Skeletal muscle satellite cell (primary cell): ENCODE results near the gene ADRM1. TPM values are rescaled to one million over a fixed set of nuclear protein-coding genes. Genes with fewer than 3 reads are reported as not detected.

Experiments
- H3K27me3 ChIP-seq: 2 replicates; pipeline ENCODE4 v1.7.0; 2013; ENCODE audit warnings: low read length; ENCODE audit not compliant: control insufficient read depth, insufficient read depth
- H3K36me3 ChIP-seq: 2 replicates; pipeline ENCODE4 v1.7.0; 2013; ENCODE audit warnings: mild to moderate bottlenecking, control low read depth, low read length; ENCODE audit not compliant: insufficient read depth
- H3K4me1 ChIP-seq: 2 replicates; pipeline ENCODE4 v1.7.0; 2013; ENCODE audit warnings: low read length; ENCODE audit not compliant: control insufficient read depth, insufficient read depth
- H3K4me2 ChIP-seq: 2 replicates; pipeline ENCODE4 v1.7.0; 2013; ENCODE audit warnings: mild to moderate bottlenecking, low read length
- H3K4me3 ChIP-seq: 2 replicates; pipeline ENCODE4 v1.7.0; 2013; ENCODE audit warnings: low read length
- H3K9ac ChIP-seq: 2 replicates; pipeline ENCODE4 v1.7.0; 2013; ENCODE audit warnings: mild to moderate bottlenecking, low read depth, low read length, moderate library complexity
- H3K9me3 ChIP-seq: replicated peaks from 2 replicates; pipeline ENCODE4 v1.7.0; 2013; ENCODE audit warnings: mild to moderate bottlenecking, control low read depth, low read length
- total RNA-seq: library from RNA; depleted of rRNA; stranded (reverse); fragments of >200 nt; gene quantifications from 2 replicates; pipeline ENCODE4 v1.2.3, GENCODE V29; 2012; rRNA removed

Gene ADRM1
- 156 and 193 TPM in 2 replicates for total RNA-seq

- no peaks in the 10 kb centered on the region for H3K9me3 ChIP-seq
- peaks cover 35% of the 10 kb centered on the region for H3K36me3 ChIP-seq
Measured at GRCh38 chr20:62302341-62303061, at the start of gene ADRM1. Gene ADRM1, plus strand, starts transcription at chr20:62302997. Its CDS starts 572 bp downstream, at chr20:62303569.

GRCh38 chr20:62253398-62253797 is 49.4 kb upstream of the ADRM1 start:
- H3K9me3 ChIP-seq = no peaks in the 10 kb centered on the region
- H3K4me3 ChIP-seq = no peak overlapping the region
- peaks cover 10% of the 10 kb centered on the region for H3K36me3 ChIP-seq
- H3K27me3 ChIP-seq = no peaks in the 10 kb centered on the region
- H3K4me2 ChIP-seq = no peak overlapping the region
- no peak overlapping the region for H3K9ac ChIP-seq
- H3K4me1 ChIP-seq = peaks cover 11% of the 10 kb centered on the region

More at GRCh38 chr20:62302341-62303061, at the start of gene ADRM1:
- Histone ChIP-seq H3K4me2 (peak within 1 kb of the TSS; percentile 100), H3K4me1 (peaks cover 19% of the 10 kb centered on the region), H3K4me3 (peak within 1 kb of the TSS; percentile 98), H3K27me3 (no peaks in the 10 kb centered on the region), H3K9ac (peak within 1 kb of the TSS; percentile 99)

- Histone ChIP-seq H3K4me2 (no peak overlapping the region), H3K27me3 (no peaks in the 10 kb centered on the region), H3K36me3 (peaks cover 10% of the 10 kb centered on the region), H3K4me1 (peaks cover 16% of the 10 kb centered on the region), H3K4me3 (no peak overlapping the region), H3K9ac (no peak overlapping the region), H3K9me3 (no peaks in the 10 kb centered on the region)
Measured at GRCh38 chr20:62254021-62254724, 48.6 kb upstream of the ADRM1 start.

GRCh38 chr20:62255976-62256375 is 46.8 kb upstream of the ADRM1 start:
- peaks cover 16% of the 10 kb centered on the region for H3K36me3 ChIP-seq
- no peaks in the 10 kb centered on the region for H3K9me3 ChIP-seq
- peaks cover 16% of the 10 kb centered on the region for H3K4me1 ChIP-seq
- no peak overlapping the region for H3K9ac ChIP-seq
- H3K27me3 ChIP-seq = no peaks in the 10 kb centered on the region
- H3K4me3 ChIP-seq = no peak overlapping the region
- H3K4me2 ChIP-seq = no peak overlapping the region

GRCh38 chr20:62258499-62259293 is 44.1 kb upstream of the ADRM1 start:
- H3K9me3 ChIP-seq = no peaks in the 10 kb centered on the region
- H3K36me3 ChIP-seq = peaks cover 24% of the 10 kb centered on the region
- H3K4me1 ChIP-seq = peaks cover 11% of the 10 kb centered on the region
- H3K27me3 ChIP-seq = no peaks in the 10 kb centered on the region
- no peak overlapping the region for H3K4me3 ChIP-seq
- no peak overlapping the region for H3K9ac ChIP-seq
- peak overlapping the region; percentile 61 for H3K4me2 ChIP-seq

- H3K4me1 ChIP-seq = peaks cover 11% of the 10 kb centered on the region
- H3K4me3 ChIP-seq = no peak overlapping the region
- H3K27me3 ChIP-seq = no peaks in the 10 kb centered on the region
- H3K36me3 ChIP-seq = peaks cover 24% of the 10 kb centered on the region
- H3K4me2 ChIP-seq = no peak overlapping the region
- no peaks in the 10 kb centered on the region for H3K9me3 ChIP-seq
- H3K9ac ChIP-seq = no peak overlapping the region
Measured at GRCh38 chr20:62259294-62259565, 43.6 kb upstream of the ADRM1 start.

GRCh38 chr20:62262064-62262463 is 40.7 kb upstream of the ADRM1 start:
- no peaks in the 10 kb centered on the region for H3K27me3 ChIP-seq
- H3K4me1 ChIP-seq = peaks cover 11% of the 10 kb centered on the region
- H3K9me3 ChIP-seq = no peaks in the 10 kb centered on the region
- H3K4me3 ChIP-seq = no peak overlapping the region
- H3K4me2 ChIP-seq = no peak overlapping the region
- no peak overlapping the region for H3K9ac ChIP-seq
- H3K36me3 ChIP-seq = peaks cover 35% of the 10 kb centered on the region

GRCh38 chr20:62263396-62263795 is 39.4 kb upstream of the ADRM1 start:
- H3K4me1 ChIP-seq = peaks cover 5% of the 10 kb centered on the region
- H3K36me3 ChIP-seq = peaks cover 35% of the 10 kb centered on the region

GRCh38 chr20:62265365-62265764 is 37.4 kb upstream of the ADRM1 start:
- Histone ChIP-seq H3K27me3 (no peaks in the 10 kb centered on the region), H3K4me1 (no peaks in the 10 kb centered on the region), H3K4me2 (no peak overlapping the region), H3K9ac (no peak overlapping the region), H3K9me3 (no peaks in the 10 kb centered on the region), H3K36me3 (peaks cover 29% of the 10 kb centered on the region), H3K4me3 (no peak overlapping the region)

More at GRCh38 chr20:62263396-62263795, 39.4 kb upstream of the ADRM1 start:
- H3K9ac ChIP-seq = no peak overlapping the region
- H3K4me3 ChIP-seq = no peak overlapping the region
- H3K9me3 ChIP-seq = no peaks in the 10 kb centered on the region
- H3K4me2 ChIP-seq = no peak overlapping the region
- H3K27me3 ChIP-seq = no peaks in the 10 kb centered on the region

- H3K4me3 ChIP-seq = no peak overlapping the region
- H3K9me3 ChIP-seq = no peaks in the 10 kb centered on the region
- H3K4me2 ChIP-seq = no peak overlapping the region
- H3K9ac ChIP-seq = no peak overlapping the region
- H3K27me3 ChIP-seq = no peaks in the 10 kb centered on the region
- no peaks in the 10 kb centered on the region for H3K4me1 ChIP-seq
- H3K36me3 ChIP-seq = peaks cover 29% of the 10 kb centered on the region
Measured at GRCh38 chr20:62266340-62266739, 36.5 kb upstream of the ADRM1 start.

GRCh38 chr20:62266851-62267250 is 35.9 kb upstream of the ADRM1 start:
- Histone ChIP-seq H3K36me3 (peaks cover 31% of the 10 kb centered on the region), H3K9ac (no peak overlapping the region), H3K27me3 (no peaks in the 10 kb centered on the region), H3K4me1 (no peaks in the 10 kb centered on the region), H3K4me3 (no peak overlapping the region), H3K4me2 (no peak overlapping the region), H3K9me3 (no peaks in the 10 kb centered on the region)
